Right renal cortex interstitium (tissue), 3 donors: ENCODE results near the gene CELF1. TPM values are rescaled to one million over a fixed set of nuclear protein-coding genes. Genes with fewer than 3 reads are reported as not detected.

Source experiments
- DNase-seq, 3 donors: peaks; one replicate each; pipeline ENCODE4 v3.0.0-alpha.2; 2013; ENCODE audit warnings: low read depth in 3 of 3, low spot score in 2 of 3
- polyA plus RNA-seq, 3 donors: library from polyadenylated mRNA; unstranded; fragments of 120-200 nt; gene quantifications; one replicate each; pipeline ENCODE4 v1.2.1, GENCODE V29; 2013; ENCODE audit not compliant: insufficient read length in 3 of 3

Gene CELF1
- polyA plus RNA-seq, 3 donors = 92.7 to 99.4 (median 98.1) TPM

- DNase-seq = no peak
These were observed 37.9 kb downstream of the CELF1 start for GRCh38 chr11:47514825-47515647.

GRCh38 chr11:47512701-47513100 is 40.2 kb downstream of the CELF1 start:
- no peak for DNase-seq

- DNase-seq = no peak
These were observed 41.0 kb downstream of the CELF1 start for GRCh38 chr11:47511917-47512316.

GRCh38 chr11:47510209-47510608 is 42.7 kb downstream of the CELF1 start:
- DNase-seq = no peak

- DNase-seq = no peak
These were observed 43.8 kb downstream of the CELF1 start for GRCh38 chr11:47509077-47509536.

- no peak for DNase-seq
These were observed 44.5 kb downstream of the CELF1 start for GRCh38 chr11:47508240-47508957.

- no peak for DNase-seq
These were observed 45.2 kb downstream of the CELF1 start for GRCh38 chr11:47507563-47508239.

- DNase-seq = no peak
These were observed 46.0 kb downstream of the CELF1 start for GRCh38 chr11:47506795-47507562.

- DNase-seq = no peak
These were observed 46.6 kb downstream of the CELF1 start for GRCh38 chr11:47506373-47506772.

GRCh38 chr11:47504910-47505309 is 48.0 kb downstream of the CELF1 start:
- no peak for DNase-seq

GRCh38 chr11:47503227-47503626 is 49.7 kb downstream of the CELF1 start:
- no peak for DNase-seq

GRCh38 chr11:47502767-47503166 is 50.2 kb downstream of the CELF1 start:
- no peak for DNase-seq

- DNase-seq = no peak
These were observed 51.8 kb downstream of the CELF1 start for GRCh38 chr11:47501101-47501500.

GRCh38 chr11:47500121-47500520 is 52.8 kb downstream of the CELF1 start:
- DNase-seq = no peak

GRCh38 chr11:47499614-47500013 is 53.3 kb downstream of the CELF1 start:
- no peak for DNase-seq

GRCh38 chr11:47499161-47499560 is 53.8 kb downstream of the CELF1 start:
- DNase-seq = no peak

- no peak for DNase-seq
These were observed 54.3 kb downstream of the CELF1 start for GRCh38 chr11:47498584-47499152.

GRCh38 chr11:47498149-47498548 is 54.8 kb downstream of the CELF1 start:
- DNase-seq = no peak

GRCh38 chr11:47496808-47497207 is 56.1 kb downstream of the CELF1 start:
- DNase-seq = no peak

GRCh38 chr11:47495856-47496217 is 57.1 kb downstream of the CELF1 start:
- DNase-seq = no peak
